ELF-1 (cell line): ENCODE data around the gene FHL1.

Experiments
- DNase-seq: peaks from one replicate; pipeline ENCODE4 v3.0.0-alpha.2; 2016; ENCODE audit warnings: low read depth, low spot score

Gene FHL1

DNA sequence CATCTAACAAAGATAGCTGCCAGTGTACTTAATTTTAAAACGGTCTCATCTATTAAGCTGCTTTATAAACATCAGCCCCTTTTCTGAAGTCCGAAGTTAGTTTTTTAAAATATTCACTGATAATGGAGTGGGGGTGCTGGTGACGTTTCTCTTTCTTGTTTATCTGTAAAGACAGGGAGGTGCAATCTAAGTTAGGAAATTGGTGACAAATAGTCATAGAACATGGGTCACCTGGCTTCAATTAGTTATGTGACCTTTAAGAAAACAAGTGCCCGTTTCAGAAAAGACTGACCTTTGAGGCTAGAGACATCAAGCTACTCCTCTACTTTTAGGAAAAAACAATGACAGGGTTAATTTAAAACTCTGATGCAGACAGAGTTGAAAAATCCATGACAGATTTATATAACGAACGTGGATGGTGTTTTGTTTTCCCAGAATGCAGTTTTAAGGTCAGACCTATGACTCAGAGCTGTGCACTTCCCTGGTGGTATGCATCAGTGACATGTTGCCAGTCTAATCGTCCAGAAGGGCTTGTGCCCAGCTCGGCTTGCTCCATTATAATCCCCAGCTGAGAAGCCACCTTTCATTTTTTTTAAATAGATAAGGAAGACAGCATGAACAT is 38.2 kb downstream of the FHL1 start:
- no peak for DNase-seq

DNA sequence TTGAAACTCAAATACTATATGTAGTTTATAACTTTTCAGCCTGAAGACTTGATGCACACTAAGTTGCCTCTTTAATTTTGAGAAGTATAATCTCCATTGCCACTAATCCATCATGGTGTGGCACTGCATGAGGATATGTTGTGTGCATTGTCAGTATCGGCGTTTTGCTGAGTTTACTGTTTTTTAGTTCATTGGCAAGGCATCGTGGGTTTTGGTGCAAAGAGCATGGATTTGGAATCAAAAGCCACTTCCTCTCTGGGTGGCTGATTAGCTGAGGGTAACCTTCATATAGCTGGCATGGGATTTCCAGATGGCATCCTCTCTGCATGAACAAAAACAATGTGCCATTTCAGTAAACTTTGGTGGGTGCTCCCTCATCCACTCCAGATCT is 38.7 kb downstream of the FHL1 start:
- no peak for DNase-seq

DNA sequence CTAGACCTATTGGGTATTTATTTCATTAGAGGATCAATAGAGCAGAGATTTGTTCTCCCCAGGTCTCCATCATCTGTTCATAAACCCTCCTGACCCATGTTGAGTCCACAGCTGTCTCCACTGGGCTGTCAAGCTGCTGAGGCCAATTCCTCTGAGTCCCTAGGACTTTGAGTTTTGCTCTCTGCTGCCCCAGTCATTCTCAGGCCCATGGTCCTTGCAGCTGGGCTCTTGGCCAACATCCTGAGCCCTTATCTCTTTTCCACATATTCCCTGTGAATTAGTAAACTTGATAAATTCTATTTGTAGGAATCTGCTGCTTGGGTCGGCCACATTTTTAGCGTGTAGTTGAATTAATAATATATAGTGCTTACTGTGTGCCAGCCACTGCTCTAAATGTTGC is 41.9 kb downstream of the FHL1 start:
- DNase-seq, result no peak

DNA sequence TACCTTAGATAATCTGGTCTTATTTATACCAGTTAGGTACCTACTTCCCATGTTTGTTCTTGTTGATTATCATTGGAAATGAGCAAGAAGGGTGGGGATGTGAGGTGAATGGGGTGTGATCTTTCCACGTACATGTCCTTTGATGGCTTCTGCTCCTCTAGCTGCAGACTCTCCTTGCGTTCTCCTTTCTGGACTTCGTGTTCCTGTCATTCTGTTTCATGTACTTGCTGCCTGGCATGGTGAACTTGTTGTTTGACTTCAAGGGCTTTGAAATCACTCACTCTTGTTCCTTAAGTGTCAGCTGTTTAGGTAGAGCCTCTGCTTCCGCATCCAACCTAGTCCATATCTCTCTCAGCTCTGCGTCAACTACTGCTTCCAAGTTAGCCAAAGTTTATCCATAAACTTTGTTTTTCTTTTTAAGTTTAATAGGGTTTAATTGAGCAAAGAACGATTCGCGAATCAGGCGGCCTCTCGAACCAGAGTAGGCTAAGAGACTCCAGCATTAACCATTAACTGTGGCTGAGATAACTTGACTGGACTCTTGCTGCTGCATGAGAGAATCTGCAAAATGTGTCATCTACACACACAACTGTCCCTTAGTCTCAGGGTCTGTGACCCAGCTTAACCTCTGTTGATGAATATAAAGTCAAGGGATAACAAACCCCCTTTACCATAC is 42.8 kb downstream of the FHL1 start:
- no peak for DNase-seq

DNA sequence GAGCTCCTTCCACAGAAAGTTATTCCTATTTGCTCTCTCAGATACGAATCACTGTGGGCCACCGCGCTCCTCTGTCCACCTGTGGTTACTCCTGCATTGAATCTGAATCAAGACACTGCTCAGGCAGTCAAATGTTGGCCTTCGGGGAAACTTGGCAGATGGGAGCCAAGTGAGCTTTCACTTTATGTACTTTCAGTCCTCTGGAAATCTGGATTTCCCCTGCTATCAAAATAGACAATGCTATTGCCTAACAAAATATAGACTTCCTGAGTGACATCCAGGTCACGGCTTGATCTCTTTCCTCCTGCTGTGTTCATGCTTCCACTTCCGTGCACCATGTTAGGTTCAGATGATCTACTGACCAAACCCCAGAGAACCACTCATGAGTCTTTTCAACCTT is 43.8 kb downstream of the FHL1 start:
- no peak for DNase-seq

DNA sequence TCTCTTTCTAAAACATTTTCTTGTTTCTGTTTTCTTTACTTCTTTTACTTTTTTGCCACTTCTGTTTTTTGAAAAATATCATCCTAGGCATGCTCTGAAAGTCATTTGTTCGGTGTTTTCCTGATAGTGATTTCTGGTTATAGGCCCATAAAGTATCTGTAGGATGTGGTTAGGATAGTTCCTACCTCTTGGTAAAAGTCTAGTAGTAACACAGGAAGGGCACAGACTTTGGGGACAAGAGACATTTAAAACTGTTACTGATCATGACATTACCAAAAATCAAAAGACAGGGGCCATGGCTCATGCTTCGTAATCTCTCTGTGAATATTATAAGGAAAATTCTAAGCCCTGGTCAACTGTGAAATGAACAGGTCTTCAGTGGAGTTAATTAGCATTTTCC is 44.8 kb downstream of the FHL1 start:
- no peak for DNase-seq

DNA sequence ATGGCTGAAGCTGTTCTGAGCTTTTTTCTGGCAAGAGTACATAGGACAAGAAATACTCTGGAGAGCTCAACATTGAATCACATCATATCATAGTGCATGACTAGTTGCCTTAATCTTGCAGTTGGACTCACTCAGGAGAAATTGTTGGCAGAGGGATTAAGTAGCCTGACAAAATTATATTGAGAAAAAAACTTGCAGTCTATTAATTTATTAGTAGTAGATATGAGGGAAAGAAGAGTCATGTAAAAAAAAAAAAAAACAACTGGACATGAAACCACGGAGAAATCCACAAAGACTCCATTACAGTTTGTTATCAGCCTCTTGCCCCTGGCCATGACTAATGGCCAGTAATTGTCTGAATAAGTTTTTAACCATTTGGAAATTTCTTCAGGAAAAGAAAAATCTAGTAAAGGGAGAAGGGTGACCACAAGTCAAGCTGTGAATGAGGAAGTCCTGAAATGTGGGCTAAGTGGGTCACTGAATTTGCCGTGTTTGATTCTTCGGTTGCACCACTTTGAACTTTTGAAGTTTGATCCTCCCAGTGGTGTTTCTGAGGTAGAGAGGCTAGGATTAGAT is 45.6 kb downstream of the FHL1 start:
- no peak for DNase-seq

DNA sequence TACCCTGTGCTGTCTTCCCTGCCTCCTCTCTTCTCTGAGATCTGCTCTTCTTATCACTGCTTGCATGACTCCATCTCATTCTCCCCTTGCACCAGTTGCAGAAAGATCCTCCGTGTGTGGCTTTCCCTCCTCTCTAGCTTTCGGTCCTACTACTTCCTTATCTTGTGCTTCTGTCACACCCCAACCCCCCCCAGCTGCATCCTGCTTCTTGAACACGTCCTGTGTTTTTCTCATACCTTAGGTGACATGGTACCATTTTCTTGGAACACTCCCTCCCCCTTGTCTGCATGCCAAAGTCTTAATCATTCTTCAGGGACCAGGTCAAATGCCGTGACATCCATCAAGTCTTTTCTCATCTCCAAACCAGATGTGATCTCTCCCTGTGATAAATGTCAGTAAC is 46.4 kb downstream of the FHL1 start:
- no peak for DNase-seq

DNA sequence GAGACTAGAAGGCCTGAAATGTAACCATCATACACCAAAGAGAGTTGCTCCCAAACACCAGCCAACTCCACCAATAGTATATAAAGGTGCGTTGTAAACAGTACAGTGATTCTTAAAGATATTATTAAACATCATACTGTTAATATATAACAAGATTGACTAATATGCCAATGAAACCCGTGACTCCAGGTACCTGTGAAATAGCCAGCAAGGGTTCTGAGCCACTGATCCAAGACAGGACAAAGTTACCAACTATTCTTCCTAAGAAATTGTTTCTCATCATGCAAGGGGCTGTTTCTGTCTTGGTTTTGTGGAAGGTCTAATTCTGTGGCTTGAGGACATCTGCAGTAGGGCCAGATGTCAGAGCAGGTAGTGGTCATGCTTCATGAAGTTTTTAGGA is 47.2 kb downstream of the FHL1 start:
- no peak for DNase-seq

DNA sequence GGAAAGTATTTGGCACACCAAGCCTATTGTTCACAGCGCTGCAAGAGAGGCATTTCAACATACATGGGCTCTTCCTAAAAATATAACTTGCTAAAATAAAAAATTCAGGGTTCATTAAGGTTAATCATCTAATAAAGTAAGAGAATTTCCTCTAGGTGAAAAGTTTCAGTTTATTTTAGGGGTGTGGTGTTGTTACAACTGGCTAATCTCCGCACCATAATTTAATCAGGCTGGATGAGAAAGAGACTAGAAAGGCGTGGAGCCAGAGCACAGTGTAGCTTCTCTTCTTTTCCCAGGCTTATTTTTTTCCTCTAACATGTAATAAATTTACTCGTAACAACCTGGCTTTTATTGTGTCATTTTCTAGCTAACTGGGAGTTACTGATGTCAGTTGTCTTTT is 47.9 kb downstream of the FHL1 start:
- DNase-seq, result no peak

DNA sequence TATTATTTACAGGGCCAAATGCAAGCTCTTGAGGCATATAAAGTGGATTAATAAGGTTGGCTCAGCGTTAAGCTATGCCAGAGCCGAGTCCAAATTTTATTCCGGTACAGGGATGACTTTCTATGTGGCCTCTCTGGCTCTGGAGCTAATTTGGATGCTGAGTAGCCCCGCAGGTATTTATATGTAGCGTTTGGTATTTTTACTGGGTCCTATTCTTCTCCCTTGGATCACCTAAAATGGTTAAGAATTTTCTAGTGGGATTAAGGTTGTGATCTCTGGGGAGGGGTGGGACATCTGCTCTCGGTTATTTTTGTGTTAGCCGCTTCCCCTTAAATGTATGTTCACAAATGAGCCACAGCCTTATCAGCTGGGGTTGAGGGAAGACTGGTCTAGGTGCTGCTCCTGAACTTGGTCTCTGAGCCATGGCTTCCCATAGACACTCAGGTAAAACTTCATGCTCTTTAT is 49.4 kb downstream of the FHL1 start:
- no peak for DNase-seq

DNA sequence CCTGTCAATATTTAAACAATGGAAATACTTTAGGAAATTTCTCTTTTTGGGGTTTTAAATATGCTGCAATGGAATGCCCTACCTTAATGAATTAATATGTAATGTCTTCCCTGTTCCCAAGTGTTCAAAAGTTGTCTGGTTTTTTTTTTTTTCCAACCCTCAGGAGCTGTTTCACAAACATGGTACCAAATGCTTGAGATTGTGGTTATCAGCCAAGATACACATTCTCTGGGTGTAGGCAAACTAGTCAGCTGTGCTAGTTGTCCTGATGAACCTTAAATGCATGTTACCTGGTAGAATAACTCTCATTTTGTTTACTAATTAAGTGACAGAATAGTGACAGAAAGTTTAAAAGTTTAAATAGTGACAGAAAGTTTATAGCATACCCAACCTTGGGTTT is 50.7 kb downstream of the FHL1 start:
- DNase-seq, result no peak

DNA sequence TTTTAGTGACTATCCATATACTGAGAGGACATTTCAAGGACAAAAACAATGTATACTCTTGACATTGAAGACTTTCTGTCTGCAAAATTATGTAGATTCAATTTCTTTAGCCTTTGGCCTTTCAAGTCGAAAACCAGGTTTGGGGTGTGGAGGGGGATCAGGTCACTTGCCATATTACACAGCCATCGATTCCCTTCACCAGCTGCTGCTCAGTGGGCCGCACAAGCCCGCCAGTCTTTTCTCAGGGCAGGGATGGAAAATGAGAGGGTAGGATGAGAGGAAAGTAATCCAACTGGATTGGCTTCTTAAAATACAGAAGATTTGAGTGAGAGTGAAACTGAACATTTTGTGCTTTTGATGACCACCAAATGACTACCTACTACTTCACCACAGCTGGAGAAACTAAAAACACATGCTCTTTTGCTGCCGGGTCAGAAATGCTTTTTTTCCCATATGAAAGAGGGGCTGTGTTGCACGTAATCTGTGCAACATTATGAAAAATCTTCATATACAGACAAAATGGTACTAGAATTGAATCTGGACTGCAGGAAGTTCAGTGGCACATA is 51.4 kb downstream of the FHL1 start:
- no peak for DNase-seq

DNA sequence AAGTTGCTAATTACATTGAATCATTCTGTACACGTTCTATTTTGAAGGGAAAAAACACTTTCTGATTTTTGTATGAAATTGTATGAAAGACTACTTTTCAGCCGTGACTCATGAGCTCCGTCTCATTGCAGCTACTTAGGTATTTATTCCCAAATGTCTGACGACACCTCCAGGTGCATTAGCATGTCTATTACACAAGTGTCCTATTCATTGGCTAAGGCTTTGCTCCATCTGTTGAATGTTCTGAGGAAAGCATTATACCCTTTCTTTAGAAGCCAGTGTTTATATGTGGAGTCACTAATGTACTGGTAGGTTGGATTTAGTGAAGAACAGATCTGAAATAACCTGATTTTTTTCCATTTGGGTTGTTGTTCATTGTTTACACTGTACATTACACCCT is 52.0 kb downstream of the FHL1 start:
- DNase-seq, result no peak

DNA sequence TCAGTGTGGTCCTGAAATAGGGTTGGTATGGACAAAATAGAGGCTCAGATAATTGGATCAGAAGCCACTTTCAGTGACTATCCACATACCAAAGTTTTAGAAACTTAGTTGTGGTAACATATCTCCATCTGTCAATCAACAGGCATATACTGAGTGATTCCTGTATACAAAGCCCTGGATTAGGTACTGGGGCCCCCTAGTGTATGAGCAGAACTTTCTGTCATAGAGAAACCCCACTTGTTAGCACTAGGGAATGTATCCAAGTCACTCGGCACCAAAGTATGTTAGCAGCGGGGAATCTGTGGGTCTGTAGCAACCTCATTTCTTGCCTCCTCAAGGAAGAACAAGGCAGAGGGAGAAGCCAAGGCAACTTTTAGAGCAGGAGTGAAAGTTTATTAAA is 53.1 kb downstream of the FHL1 start:
- DNase-seq, result no peak

DNA sequence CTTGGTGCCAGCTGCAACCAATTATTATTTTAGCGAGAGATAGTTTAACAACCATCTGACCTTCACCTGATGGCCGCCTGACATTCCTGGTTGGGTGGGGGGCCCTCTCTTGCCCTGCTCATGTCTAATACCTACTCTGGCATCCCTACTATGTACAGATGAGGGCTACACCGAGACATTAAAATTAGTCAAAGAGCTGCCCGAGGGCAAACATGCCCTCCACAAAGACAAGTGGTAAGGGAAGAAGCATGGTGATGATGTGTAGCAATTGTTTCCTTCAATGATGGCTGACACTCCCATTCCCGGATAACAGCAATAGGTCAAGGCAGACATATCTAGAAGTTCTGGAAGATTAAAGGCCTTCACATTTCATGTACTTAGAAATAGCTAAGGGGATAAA is 54.3 kb downstream of the FHL1 start:
- no peak for DNase-seq

DNA sequence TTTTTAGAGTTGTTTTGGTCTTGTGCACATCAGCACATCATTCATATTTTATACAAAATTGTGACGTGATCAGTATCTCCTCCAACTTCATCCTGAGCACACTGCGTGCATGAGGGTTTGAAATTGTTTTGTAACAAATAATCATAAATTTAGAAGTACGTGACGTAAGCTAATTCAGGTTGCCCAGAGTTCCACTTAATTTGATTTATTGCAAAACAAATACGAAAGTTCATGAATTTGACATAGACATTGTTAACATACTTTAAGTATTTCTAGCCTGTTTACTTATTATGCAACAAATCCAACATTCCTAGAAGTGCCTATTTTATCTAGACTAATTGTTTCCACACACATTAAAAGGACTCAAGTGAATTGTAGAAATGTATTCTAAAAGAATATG is 55.6 kb downstream of the FHL1 start:
- DNase-seq, result no peak

DNA sequence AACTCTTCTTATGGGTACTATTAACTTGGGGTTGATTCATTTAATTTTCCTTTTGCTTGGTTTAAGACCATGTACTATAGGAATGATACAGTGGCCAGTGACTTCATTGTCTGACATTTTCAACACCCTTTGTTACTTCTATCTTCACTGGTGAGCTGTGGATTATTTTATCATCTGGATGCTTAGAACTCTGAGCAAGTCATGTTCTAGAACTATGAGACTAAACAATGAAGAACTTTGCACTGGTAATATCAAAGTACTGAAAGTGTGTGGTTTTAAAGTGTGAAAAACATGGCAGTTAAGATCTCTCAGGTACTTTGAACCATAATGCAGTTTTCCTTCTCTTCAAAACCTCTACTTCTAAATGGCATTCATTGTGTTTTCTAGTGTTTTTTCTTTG is 56.1 kb downstream of the FHL1 start:
- no peak for DNase-seq

DNA sequence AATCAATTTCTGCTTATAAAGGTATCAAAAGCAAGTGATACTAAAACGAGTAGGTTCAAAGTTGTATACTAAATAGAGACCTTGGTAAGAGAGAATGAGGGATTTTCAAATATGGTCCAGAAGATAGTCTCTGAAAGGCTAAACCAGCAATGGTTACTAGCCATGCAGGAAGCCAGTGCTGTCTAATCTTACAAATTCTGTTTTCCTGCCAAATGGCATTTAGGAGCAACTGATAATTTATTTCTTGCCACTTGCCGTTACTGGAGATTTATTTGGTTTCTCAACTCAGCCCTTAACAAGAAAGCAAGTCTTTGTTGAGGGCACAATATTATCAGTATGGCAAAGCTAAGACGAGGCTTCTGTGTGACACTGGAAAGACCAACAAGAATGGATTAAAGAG is 56.6 kb downstream of the FHL1 start:
- no peak for DNase-seq

DNA sequence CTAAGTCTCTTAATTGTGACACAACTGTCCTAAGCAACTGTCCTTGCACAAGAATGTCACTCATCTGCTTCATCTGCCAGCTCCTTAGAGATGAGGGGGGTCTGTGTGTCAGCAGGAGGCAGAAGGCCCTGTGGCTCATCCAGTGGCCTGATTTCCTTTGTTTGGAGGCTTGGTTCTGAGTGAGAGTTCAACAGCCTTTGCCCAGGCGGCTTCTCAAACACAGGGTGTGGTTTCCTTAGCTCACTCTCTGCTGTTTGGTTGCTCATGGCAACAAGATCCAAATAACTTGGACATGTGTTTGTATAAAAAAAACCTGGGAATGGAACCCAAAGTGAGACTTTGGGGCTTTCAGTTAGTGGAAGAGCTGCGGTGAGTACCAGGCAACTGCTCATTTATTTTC is 57.2 kb downstream of the FHL1 start:
- DNase-seq, result peak; percentile 64

DNA sequence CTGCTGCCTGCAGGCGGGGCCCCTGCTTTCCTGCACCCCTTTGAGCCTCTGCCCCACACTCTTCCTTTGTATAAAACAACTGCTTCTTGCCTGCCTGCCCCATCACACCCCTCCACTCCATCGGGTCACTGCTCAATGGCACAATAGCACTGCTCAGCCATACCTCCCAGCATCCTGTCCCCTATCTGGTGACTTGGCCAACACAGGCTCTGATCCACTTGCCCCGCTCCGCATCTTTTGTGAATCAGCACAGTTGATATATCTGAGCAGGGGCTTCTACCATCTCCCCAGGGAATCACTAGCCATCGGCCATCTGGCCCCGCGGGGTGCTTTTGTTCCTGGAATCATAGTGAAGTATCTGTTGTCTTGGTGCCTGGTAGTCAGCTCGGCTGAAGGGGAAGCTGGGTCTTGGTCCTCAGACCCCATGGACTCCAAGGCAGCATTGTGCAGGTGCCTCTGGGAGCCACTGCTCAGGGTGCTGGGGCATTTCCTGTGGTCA is 58.6 kb downstream of the FHL1 start:
- DNase-seq, result peak; percentile 41

DNA sequence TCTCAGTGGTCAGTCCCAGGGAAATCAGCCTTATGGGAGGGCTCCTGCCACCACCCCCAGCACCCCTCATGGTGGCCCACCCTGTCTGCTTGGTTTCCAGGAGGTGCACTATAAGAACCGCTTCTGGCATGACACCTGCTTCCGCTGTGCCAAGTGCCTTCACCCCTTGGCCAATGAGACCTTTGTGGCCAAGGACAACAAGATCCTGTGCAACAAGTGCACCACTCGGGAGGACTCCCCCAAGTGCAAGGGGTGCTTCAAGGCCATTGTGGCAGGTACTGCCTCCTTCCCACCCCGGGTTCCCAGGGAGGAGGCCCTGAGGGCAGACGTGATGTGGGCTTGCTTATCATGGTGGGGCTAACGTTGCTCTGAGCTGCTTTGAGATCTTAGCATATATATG is 59.6 kb downstream of the FHL1 start:
- DNase-seq, result no peak

DNA sequence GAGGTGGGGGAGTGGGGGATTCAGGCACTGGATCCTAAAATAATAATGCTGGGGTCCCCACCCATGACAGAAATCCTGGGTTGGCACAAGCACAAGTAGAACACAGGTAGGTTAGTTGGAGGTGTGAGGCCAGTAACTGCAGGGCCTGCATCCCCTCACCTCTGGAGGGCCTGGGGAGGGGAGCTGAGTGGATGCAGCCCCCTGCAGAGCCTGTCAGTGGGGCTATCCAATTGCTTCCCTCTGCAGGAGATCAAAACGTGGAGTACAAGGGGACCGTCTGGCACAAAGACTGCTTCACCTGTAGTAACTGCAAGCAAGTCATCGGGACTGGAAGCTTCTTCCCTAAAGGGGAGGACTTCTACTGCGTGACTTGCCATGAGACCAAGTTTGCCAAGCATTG is 60.2 kb downstream of the FHL1 start:
- DNase-seq, result no peak
